Adipose tissue (tissue), 3 donors: ENCODE results near the gene VCPKMT. TPM values are rescaled to one million over a fixed set of nuclear protein-coding genes. Genes with fewer than 3 reads are reported as not detected.

Experiments used
- H3K27ac ChIP-seq: one replicate; pipeline ENCODE4 v1.5.1; 2013; ENCODE audit warnings: low read depth, low read length
- WGBS, 3 donors: extraction: QIAGEN DNeasy Blood & Tissue Kit; methylation state at CpG; one replicate each; pipeline ENCODE4 v1.1.7; 2013; 5-methylcytosine and 5-hydroxymethylcytosine counted together
- polyA plus RNA-seq, 3 donors: library from polyadenylated mRNA; stranded (reverse); fragments of 200-250 nt; gene quantifications; one replicate each; pipeline ENCODE4 v1.2.3, GENCODE V29; 2013
- donor health status: healthy with polysubstance abuse.
- donor health status: Bipolar disorder and iron deficiency.
- donor health status: healthy.

Gene VCPKMT
- polyA plus RNA-seq, result 1 to 10 TPM; 3.5 to 8.4 (median 6.0) TPM

DNA sequence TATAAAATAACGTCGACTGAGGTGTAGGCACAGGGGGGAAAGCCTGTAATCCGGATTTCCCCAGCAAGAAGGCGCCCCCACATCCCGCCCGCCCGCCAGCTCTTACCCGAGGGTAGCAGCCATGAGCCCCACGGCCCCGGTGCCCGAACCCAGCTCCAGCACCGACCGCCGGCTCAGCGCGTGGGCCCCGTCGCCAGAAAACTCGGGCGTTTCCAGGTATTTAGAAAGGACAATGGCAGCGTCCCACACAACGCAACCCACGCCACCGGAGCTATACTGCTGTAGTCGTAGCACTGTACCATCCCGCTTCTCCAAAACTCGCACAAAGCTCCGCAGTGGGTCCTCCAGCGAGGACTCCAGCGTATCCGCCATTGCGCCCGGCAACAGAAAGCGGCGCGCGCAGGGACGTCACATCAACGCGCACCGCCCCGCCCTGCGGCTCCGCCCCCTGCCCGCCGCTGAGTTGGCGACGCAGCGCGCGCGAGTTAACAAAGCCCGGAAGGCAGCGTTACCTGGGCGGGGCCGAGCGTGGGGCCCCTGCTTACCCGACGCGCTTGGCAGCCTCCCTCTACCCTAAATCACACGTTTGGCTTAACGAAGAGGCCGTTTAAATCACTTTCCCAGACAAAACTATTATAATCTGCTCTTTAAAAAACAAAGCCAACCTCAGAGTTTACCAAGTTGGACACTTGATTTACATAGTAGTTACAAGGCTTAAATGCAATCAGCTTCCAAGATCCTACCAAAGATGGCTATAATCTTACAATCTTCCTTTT is at the start of gene VCPKMT:
Gene VCPKMT (minus strand): TSS at position 392 of the 776 bp plus-strand sequence. CDS start 20 bp downstream, at position 372.
- no peak within 1 kb of the TSS for H3K27ac ChIP-seq
- 0% methylated on average over 62 to 63 of the region's 63 CpGs for WGBS, 3 donors

DNA sequence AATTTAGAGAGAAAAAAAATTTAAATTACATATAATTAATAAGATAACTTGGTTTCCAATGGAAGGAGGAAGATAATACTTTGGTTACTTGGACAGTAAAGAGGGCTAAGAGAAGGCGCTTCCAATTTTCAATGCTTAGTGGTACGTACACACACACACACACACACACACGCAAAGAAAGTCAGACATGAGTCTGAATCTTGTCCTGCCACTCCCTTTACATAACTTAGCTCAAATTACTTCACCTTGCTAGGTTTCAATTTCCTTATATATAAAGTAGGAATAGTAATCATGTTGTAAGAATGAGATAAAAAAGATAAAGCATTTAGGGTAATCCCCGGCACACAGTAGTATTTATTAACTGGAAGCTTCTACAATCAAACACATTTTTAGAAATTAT is 39.7 kb upstream of the VCPKMT start:
- WGBS, 3 donors, result 93 to 97% (median 96%) methylated on average over 4 of the region's 4 CpGs

DNA sequence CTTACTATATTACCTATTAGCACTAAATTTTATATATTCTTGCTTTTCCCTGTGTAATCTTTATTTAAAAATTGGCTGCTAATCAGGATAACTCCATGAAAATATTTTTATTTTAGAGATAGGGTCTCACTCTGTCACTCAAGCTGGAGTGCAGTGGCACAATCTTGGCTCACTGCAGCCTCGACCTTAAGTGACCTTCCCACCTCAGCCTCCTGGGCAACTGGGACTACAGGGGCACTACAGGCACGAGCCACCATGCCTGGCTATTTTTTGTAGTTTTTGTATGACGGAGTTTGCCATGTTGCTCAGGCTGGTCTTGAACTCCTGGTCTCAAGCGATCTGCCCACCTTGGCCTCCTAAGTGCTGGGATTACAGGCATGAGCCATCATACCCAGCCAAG is 32.4 kb upstream of the VCPKMT start:
- H3K27ac ChIP-seq, result no peak overlapping the region
- WGBS, 3 donors, result 85 to 94% (median 86%) methylated on average over 4 of the region's 4 CpGs

More for the DNA sequence above, 39.7 kb upstream of the VCPKMT start:
- no peak overlapping the region for H3K27ac ChIP-seq

DNA sequence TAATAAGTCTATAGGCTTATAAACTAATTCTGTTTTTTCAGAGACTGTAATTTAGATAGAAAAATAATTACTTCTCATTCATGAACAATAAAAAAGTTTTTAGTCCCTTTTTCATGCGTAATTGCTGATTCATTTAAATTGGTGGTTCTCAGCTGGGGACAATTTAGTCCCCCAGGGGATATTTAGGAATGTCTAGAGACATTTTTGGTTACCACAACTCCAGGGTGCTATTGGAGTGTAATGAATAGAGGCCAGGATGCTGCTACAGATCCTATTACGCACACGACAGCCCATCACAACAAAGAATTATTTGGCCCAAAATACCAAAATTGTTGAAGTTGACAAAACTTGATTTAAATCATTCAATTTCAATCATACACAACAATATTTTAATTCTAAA is 22.8 kb upstream of the VCPKMT start:
- 93 to 97% (median 94%) methylated on average over 3 of the region's 3 CpGs for WGBS, 3 donors
- H3K27ac ChIP-seq, result no peak overlapping the region

DNA sequence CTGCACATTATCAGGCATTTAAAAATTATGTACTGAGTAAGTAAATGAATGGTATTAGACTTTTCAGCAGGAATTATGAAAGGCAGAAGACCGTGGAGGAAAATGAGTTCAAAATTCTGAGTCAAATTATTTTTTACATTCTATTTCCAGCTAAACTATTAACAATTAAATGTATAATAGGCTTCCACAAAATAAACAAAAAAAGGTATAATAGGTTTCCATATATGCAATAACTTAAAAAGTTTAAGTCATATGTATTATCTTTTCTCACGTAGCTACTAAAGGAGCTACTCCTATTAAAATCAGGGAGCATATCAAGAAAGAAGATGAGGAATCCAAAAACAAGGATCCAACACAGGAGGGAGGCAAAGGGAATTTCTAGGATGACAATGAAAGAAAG is 11.4 kb upstream of the VCPKMT start:
- H3K27ac ChIP-seq, result no peak overlapping the region
- WGBS, 3 donors, result 94 to 99% (median 97%) methylated on average over 2 of the region's 2 CpGs

DNA sequence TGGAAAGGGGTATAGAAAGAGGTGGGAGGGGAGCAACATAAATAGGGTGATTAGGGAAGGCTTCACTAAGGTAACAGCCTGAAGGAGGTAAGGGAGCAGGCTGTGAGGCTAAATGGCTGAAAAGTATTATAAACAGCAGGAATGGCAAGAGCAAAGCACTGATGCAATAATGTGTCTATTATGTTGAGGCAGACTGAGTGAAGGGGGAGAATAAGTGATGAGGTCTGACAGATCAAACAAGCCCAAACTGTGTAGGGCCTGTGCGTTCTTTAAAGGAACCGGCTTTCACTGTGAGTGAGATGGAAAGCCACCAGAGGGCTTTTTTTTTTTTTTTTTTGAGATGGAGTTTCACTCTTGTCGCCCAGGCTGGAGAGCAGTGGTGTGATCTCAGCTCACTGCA is 6.7 kb upstream of the VCPKMT start:
- no peak overlapping the region for H3K27ac ChIP-seq
- WGBS, 3 donors, result 89 to 96% (median 95%) methylated on average over 3 of the region's 3 CpGs

DNA sequence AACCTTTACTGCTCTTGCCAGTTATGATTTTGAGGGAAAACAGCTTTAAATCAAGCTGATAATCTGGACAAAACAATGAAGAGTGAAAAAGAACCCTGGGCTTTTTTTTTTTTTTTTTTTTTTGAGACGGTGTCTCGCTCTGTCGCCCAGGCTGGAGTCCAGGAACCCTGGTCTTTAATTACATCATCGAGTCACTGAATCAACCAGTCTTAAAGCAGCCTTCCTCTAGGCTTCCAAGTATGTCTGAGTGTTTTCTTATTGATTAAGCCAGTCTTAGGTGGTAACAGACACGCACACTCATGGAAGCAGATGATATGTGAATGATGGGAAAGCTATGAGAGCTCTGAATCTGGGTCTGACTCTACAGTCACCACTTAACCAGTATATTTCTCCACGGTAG is 5.9 kb upstream of the VCPKMT start:
- 88 to 94% (median 92%) methylated on average over 6 of the region's 6 CpGs for WGBS, 3 donors
- H3K27ac ChIP-seq, result no peak overlapping the region

DNA sequence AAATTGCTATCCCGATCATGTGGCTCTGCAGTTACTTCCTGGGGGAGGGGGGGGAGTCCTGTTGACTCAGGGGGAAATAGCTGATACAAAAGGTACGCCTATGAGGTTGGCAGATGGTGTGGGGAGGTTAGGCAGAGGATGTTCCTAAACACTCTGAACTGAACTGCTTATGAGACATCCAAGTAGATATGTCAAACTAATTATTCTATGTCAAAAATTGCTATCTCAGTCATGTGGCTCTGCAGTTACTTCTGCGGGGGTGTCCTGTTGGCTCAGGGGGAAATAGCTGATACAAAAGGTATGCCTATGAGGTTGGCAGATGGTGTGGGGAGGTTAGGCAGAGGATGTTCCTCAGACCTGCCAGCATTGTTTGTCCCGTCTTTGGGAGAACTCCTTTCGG is 5.1 kb upstream of the VCPKMT start:
- no peak overlapping the region for H3K27ac ChIP-seq
- WGBS, 3 donors, result 75 to 92% (median 88%) methylated on average over 5 of the region's 5 CpGs

DNA sequence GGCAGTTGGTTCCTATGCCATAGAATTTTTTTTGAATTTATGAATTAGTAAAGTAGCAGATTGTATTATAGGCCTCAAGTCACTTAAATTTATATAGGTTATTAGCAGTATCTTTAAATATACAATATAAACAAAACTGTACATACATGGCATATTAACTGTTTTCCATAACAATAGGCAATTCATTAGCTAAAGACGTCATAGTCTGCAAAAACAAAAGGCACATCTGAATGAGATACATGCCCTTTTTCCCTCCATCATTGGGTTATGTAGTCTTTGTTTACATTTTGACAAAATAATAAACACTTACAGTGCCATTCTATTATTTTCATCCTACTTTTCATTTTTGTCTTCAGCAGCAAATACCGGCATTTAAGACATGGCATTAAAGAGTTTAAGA is 1.1 kb upstream of the VCPKMT start:
- WGBS, 3 donors, result 76 to 95% (median 94%) methylated on average over 2 of the region's 2 CpGs
- no peak overlapping the region for H3K27ac ChIP-seq

DNA sequence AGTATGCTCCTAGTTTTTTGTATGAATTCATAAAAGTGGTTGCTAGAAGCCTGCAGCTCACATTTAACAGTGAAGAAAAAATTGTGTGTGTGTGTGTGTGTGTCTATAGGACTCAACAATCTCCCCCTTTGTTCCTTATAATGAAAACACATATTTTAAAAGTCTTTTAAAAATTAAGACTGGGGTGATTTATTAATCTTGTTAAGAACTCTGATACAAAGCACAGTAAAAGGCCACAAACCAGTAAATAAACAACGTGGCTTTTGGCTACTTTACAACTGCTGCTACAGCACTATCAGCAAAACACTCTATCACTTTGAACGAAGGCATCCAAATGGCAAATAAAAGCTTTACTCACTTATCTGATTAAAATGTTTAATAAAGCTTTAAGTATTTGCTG is 594 bp upstream of the VCPKMT start:
- no peak overlapping the region for H3K27ac ChIP-seq
- WGBS, 3 donors, result 14 to 40% (median 38%) methylated on average over 2 of the region's 2 CpGs

DNA sequence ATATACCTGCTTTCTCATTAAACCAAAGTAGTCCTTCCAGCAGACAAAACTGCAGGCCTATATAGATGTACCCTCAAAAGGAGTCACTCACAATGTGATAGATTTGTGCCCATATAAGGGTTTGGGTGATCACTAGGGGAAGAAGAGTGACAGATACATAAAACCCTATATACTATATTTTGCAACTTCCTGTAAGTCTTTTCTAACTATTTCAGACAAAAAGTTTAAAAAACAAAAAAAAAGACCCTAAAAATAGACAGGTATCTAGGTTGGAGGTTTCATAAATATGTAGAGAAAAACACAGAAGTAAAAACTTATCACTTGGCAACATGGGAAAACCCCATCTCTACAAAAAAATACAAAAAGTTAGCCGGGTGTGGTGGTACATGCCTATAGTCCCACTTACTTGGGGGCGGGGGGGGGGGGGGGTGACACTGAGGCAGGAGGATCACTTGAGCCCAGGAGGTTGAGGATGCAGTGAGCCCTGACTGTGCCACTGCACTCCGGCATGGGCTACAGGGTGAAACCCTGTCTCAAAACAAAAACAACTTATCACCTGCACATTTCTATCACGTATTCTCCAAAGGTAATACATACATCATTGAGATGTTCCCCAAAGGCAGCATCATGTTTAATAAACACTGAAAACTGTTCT is 2.9 kb downstream of the VCPKMT start:
- no peak overlapping the region for H3K27ac ChIP-seq
- WGBS, 3 donors, result 71 to 79% (median 73%) methylated on average over 3 to 4 of the region's 4 CpGs

DNA sequence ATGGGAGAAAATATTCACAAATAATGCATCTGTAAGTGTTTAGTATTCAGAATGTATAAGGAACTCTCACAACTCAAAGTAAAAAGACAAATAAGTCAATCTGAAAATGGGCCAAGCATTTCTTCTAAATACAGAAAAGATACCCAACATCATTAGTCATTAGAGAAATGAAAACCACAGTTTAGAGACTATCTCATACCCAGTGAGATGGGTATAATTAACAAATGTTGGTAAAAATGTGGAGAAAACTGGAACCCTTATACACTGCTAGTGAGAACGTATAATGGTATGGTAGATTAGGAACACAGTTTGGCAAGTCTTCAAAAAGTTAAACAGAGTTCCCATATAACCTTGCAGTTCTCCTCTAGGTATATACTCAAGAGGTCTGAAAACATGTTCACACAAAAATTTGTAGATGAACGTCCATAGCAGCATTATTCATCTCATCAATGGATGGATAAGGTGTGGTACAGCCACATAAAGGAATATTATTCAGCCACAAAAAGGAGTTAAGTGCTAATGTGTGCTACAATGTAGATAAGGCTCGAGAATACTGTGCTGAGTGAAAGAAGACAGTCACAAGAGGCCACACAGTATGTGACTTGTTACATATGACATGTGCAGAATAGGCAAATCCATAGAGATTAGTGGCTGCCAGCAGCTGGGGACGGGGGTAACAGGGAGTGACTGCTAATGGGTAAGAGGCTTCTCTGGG is 5.9 kb downstream of the VCPKMT start:
- no peak overlapping the region for H3K27ac ChIP-seq
- 86 to 91% (median 87%) methylated on average over 4 of the region's 4 CpGs for WGBS, 3 donors

DNA sequence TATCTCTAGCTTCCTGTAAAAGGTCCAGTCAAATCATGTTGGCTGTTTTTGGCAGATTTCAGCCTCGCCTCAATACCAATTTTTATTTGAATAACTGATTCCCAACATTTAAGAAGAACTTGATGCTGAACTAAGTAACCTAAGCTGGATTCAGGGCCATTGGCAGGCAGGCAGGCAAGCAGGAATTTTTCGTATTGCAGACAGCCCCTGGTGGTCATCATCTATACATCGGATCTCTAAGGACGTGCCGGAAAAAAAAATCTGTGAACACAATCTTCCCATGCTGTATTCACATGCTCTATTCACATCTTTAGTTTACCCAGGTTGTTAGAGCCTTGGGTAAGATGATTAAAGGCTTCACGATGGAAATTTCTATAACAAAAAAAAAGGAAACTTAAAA is 7.0 kb downstream of the VCPKMT start:
- 72 to 77% (median 75%) methylated on average over 6 of the region's 6 CpGs for WGBS, 3 donors
- no peak overlapping the region for H3K27ac ChIP-seq

DNA sequence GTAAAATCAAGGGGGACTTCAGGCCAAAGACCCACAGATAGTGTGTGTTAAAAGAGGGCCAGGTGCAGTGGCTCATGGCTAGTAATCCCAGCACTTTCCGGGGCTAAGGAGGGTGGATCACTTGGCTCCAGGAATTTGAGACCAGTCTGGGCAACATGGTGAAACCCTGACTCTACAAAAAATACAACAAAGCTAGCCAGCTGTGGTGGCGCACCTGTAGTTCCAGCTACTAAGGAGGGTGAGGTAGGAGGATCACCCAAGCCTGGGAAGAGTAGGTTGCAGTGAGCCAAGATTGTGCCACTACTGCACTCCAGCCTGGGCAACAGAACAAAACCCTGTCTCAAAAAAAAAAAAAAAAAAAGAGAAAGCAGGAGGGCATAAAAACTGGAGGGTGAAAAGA is 8.5 kb downstream of the VCPKMT start:
- no peak overlapping the region for H3K27ac ChIP-seq
- 54 to 80% (median 78%) methylated on average over 2 of the region's 2 CpGs for WGBS, 3 donors

DNA sequence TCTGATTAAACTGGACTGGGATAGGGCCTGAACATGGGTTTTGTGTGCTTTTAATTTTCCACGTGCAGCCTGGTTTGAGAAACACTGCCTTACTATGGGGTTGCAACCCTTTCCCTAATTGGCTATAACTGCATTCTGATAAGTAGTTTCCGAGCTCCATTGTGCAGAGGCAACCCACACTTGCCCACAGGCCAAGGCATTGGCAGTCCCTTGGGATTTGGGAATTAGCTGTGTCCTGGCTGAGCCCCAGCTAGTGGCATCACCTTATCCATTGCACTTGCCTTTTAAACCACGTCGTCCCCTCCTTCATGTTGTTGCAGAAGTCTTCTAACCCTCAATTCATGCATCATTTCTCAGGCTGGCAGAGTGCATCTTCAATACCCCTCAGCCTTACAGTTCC is 10.2 kb downstream of the VCPKMT start:
- 60 to 80% (median 72%) methylated on average over 4 of the region's 4 CpGs for WGBS, 3 donors

DNA sequence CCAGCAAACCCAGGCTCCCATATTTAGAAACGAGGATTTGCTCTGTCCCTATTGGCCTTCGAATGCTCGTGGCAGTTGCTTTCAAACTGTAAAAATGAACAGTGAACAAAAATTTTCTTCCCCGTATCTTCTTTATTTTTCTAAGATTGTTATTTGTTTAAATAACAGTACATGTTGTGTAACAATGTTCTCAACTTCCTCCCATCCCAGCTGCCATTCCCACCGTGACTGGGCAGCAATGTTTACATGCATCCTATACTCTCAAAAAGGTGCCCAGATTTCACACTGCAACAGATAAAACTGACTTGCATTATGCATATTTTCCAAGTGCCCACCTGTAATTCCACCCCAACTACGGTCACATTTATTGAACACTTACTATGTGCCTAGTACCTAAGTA is 12.8 kb downstream of the VCPKMT start:
- 86 to 90% (median 87%) methylated on average over 6 of the region's 6 CpGs for WGBS, 3 donors
- H3K27ac ChIP-seq, result no peak overlapping the region

More for the DNA sequence above, 10.2 kb downstream of the VCPKMT start:
- H3K27ac ChIP-seq, result no peak overlapping the region

DNA sequence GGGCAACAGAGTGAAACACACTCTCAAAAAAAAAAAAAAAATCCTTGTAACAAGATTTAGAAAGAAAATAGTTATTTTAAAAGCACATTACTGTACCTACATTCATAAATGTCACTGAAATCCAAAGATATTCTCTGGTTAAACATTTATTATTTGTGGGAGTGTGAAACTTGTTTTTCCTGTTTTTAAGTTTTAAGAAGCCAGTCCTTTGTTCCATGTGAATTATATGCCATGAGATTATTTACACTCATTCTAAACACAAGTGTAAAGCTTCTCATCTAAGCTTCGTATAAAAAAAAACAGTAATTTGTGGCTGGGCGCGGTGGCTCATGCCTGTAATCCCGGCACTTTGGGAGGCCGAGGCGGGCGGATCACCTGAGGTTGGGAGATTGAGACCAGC is 15.0 kb downstream of the VCPKMT start:
- WGBS, 3 donors, result 66 to 98% (median 91%) methylated on average over 7 of the region's 7 CpGs
- no peak overlapping the region for H3K27ac ChIP-seq

DNA sequence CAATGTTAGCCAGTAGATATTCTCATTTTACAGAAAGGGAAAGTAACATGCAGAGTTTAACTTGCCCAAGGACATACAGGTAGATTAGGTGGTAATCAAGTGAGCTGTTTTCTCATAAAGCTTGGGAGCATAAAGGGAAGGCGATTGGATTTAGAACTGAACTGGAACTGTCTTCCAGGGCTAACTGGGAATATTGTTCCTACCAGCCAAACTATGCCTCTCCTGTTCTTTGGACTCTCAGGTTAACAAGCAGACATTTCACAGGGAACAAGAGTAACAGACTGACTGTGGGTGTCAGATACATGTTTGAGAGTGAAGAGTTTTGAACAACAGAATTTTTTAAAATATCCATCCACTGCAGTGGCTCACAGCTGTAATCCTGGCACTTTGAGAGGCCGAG is 15.6 kb downstream of the VCPKMT start:
- no peak overlapping the region for H3K27ac ChIP-seq
- WGBS, 3 donors, result 65 to 97% (median 94%) methylated on average over 2 of the region's 2 CpGs

DNA sequence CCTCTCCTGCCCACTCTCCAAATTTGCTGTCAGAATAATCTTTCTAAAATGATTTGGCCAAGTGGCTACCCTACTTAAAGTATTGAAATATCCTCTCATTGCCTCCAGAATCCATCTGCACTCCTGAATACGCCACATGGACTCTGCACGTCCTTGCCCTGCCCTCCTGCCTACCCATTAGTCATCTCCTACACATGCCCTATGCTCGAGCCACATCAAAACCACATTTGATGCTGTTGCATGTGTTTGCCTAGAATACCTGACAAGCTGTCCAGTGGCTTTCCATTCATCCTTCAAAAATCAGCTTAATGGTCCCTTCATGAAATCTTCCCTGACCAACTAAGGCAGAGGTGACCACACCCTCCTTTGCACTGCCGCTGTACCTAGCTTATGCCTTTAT is 17.0 kb downstream of the VCPKMT start:
- WGBS, 3 donors, result 83 to 90% (median 88%) methylated on average over 4 of the region's 4 CpGs
- no peak overlapping the region for H3K27ac ChIP-seq
